ENCODE results near the gene GLI1.

DNA sequence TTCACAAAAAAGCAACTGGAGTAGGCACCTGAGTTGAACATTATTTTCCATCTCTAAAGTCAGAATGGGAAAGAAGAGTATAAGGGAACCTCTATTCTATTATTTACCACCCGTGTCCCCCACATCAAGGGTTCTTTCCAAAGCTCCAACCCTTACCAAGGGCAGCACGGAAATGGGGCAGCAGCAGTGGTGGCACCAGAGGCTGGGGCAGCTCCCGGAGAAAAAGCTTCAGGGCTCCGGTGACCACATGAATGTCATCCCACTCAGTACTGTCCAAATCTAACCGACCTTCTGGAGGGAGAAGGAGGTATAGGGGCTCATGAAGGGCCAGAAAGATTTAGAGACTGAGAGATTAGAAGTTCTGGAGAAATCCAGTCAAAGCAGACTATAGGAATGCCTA lies 14.3 kb downstream of the GLI1 start:
- TF ChIP-seq ARNTL (CRISPR knock-in tag; IDR thresholded peaks at IDR 0.05; ENCODE audit: borderline replicate concordance, low read depth), result no peak
- TF ChIP-seq, protein P1, sequence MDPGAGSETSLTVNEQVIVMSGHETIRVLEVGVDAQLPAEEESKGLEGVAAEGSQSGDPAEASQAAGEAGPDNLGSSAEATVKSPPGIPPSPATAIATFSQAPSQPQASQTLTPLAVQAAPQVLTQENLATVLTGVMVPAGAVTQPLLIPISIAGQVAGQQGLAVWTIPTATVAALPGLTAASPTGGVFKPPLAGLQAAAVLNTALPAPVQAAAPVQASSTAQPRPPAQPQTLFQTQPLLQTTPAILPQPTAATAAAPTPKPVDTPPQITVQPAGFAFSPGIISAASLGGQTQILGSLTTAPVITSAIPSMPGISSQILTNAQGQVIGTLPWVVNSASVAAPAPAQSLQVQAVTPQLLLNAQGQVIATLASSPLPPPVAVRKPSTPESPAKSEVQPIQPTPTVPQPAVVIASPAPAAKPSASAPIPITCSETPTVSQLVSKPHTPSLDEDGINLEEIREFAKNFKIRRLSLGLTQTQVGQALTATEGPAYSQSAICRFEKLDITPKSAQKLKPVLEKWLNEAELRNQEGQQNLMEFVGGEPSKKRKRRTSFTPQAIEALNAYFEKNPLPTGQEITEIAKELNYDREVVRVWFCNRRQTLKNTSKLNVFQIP (CRISPR knock-in tag; IDR thresholded peaks at IDR 0.05; ENCODE audit: borderline replicate concordance, low read depth), result no peak
- TF ChIP-seq CSDC2 (CRISPR knock-in tag; IDR thresholded peaks at IDR 0.05), result no peak

All from SK-N-SH treated with all-trans-retinoic acid at 6 μM for 48 hours (cell line).